IMR-90 (cell line): Measurements from ENCODE around the gene TMEM61. TPM values are rescaled to one million over a fixed set of nuclear protein-coding genes. Genes with fewer than 3 reads are reported as not detected.

Source experiments
- ATAC-seq: fragments of 200-7000 bp; cut with Tn5 transposase; 2 replicates; pipeline ENCODE4 v1.9.1; 2020; ENCODE audit warnings: low read depth, mild to moderate bottlenecking, moderate library complexity
- BruUV-seq: library from RNA; stranded (reverse); fragments of 400-500 nt; replicated peaks from 2 replicates; lab custom pipeline; 2021; lab: Mats Ljungman, UMichigan
- CTCF ChIA-PET: fragments of 300-600 bp; formaldehyde crosslinking; extraction: SDS; loops from one replicate; lab custom pipeline; 2021; ENCODE audit warnings: antibody characterized with exemption; lab: Yijun Ruan, JAX
- POLR2A ChIA-PET: fragments of 300-600 bp; sonication (Branson Sonifier 250); formaldehyde crosslinking; loops from one replicate; lab custom pipeline; 2022; ENCODE audit warnings: antibody characterized with exemption; ENCODE audit not compliant: unreplicated experiment; lab: Charles Lee
- DNase-seq: peaks from one replicate; pipeline ENCODE4 v3.0.0; 2013
- H2AFZ ChIP-seq: replicated peaks from 2 replicates; pipeline ENCODE3; 2013; ENCODE audit warnings: low read length, mild to moderate bottlenecking; ENCODE audit not compliant: poor library complexity
- H2AK5ac ChIP-seq: 2 replicates; pipeline ENCODE4 v1.6.1; 2013; ENCODE audit warnings: low read depth, low read length, inconsistent platforms
- H2AK9ac ChIP-seq: replicated peaks from 2 replicates; pipeline ENCODE3; 2013; ENCODE audit warnings: mild to moderate bottlenecking, low read depth, low read length, moderate library complexity; ENCODE audit not compliant: poor library complexity
- H2BK120ac ChIP-seq: 2 replicates; pipeline ENCODE4 v1.6.1; 2013; ENCODE audit warnings: low read depth, low read length, inconsistent platforms
- H2BK15ac ChIP-seq: 3 replicates; pipeline ENCODE4 v1.6.1; 2013; ENCODE audit warnings: low read depth, low read length, inconsistent platforms
- H2BK20ac ChIP-seq: 2 replicates; pipeline ENCODE4 v1.6.1; 2013; ENCODE audit warnings: low read depth, mild to moderate bottlenecking, inconsistent platforms, low read length, moderate library complexity
- H2BK5ac ChIP-seq: 2 replicates; pipeline ENCODE4 v1.6.1; 2013; ENCODE audit warnings: mild to moderate bottlenecking, low read depth, low read length, inconsistent platforms; ENCODE audit not compliant: poor library complexity, severe bottlenecking
- H3K14ac ChIP-seq: replicated peaks from 2 replicates; pipeline ENCODE4 v1.6.1; 2013; ENCODE audit warnings: low read depth, low read length, inconsistent platforms
- H3K18ac ChIP-seq: 2 replicates; pipeline ENCODE4 v1.6.1; 2013; ENCODE audit warnings: low read depth, low read length, control low read depth
- H3K23ac ChIP-seq: 2 replicates; pipeline ENCODE4 v1.6.1; 2013; ENCODE audit warnings: low read depth, low read length, inconsistent platforms
- H3K27ac ChIP-seq: 2 replicates; pipeline ENCODE4 v1.5.1; 2013; ENCODE audit warnings: mild to moderate bottlenecking, control low read depth, low read length; ENCODE audit not compliant: insufficient read depth
- H3K27me3 ChIP-seq: 2 replicates; pipeline ENCODE4 v1.6.1; 2013; ENCODE audit warnings: low read length; ENCODE audit not compliant: control insufficient read depth, insufficient read depth
- H3K36me3 ChIP-seq: 2 replicates; pipeline ENCODE4 v1.6.1; 2013; ENCODE audit warnings: low read length, mixed read lengths; ENCODE audit not compliant: control insufficient read depth, insufficient read depth
- H3K4ac ChIP-seq: 2 replicates; pipeline ENCODE4 v1.6.1; 2013; ENCODE audit warnings: low read depth, low read length, inconsistent platforms
- H3K4me1 ChIP-seq: 2 replicates; pipeline ENCODE4 v1.6.1; 2013; ENCODE audit warnings: low read length, mixed read lengths; ENCODE audit not compliant: control insufficient read depth, insufficient read depth
- H3K4me2 ChIP-seq: 2 replicates; pipeline ENCODE4 v1.6.1; 2013; ENCODE audit warnings: low read depth, mild to moderate bottlenecking, control low read depth, low read length, moderate library complexity
- H3K4me3 ChIP-seq: 2 replicates; pipeline ENCODE4 v1.5.1; 2013; ENCODE audit warnings: low read depth, mild to moderate bottlenecking, control low read depth, low read length, moderate library complexity; ENCODE audit not compliant: insufficient read depth
- H3K56ac ChIP-seq: 2 replicates; pipeline ENCODE4 v1.6.1; 2013; ENCODE audit warnings: low read length, inconsistent platforms; ENCODE audit not compliant: insufficient read depth; ENCODE audit errors: extremely low read depth
- H3K79me1 ChIP-seq, 2 experiments: 2 replicates each; pipeline ENCODE4 v1.6.1; 2013; ENCODE audit warnings: low read length in 2 of 2, inconsistent platforms in 1 of 2, low read depth in 1 of 2
- H3K9ac ChIP-seq: 2 replicates; pipeline ENCODE4 v1.6.1; 2013; ENCODE audit warnings: low read depth, low read length, control low read depth
- H3K9me1 ChIP-seq: 2 replicates; pipeline ENCODE4 v1.6.1; 2013; ENCODE audit warnings: low read length, inconsistent platforms; ENCODE audit not compliant: insufficient read depth
- H3K9me3 ChIP-seq: 2 replicates; pipeline ENCODE4 v1.6.1; 2013; ENCODE audit warnings: low read length; ENCODE audit not compliant: control insufficient read depth, insufficient read depth
- H4K20me1 ChIP-seq: 2 replicates; pipeline ENCODE4 v1.6.1; 2013; ENCODE audit warnings: low read length, inconsistent platforms; ENCODE audit not compliant: insufficient read depth
- H4K5ac ChIP-seq: 2 replicates; pipeline ENCODE4 v1.6.1; 2013; ENCODE audit warnings: mild to moderate bottlenecking, low read depth, low read length, control low read depth
- H4K8ac ChIP-seq, 2 experiments: 2 replicates each; pipeline ENCODE4 v1.6.1; 2013; ENCODE audit warnings: low read depth in 2 of 2, low read length in 2 of 2, control low read depth in 1 of 2, inconsistent platforms in 1 of 2
- H4K91ac ChIP-seq: 2 replicates; pipeline ENCODE4 v1.6.1; 2013; ENCODE audit warnings: low read depth, low read length, inconsistent platforms; ENCODE audit not compliant: insufficient read depth
- BHLHE40 ChIP-seq: fragments of 150-350 bp; IDR thresholded peaks from 2 replicates; pipeline ENCODE4 v1.6.1; 2016; ENCODE audit warnings: mild to moderate bottlenecking, low read depth, low read length
- CEBPB ChIP-seq: IDR thresholded peaks from 2 replicates; pipeline ENCODE4 v1.6.1; 2012; ENCODE audit warnings: low read depth, low read length, improper control_type of control experiment
- CHD1 ChIP-seq: IDR thresholded peaks from 2 replicates; pipeline ENCODE4 v1.6.1; 2012; ENCODE audit warnings: low read depth, low read length, improper control_type of control experiment
- FOS ChIP-seq: fragments of 150-350 bp; IDR thresholded peaks from 2 replicates; pipeline ENCODE4 v1.6.1; 2016; ENCODE audit warnings: low read depth, low read length
- MAFK ChIP-seq: IDR thresholded peaks from 2 replicates; pipeline ENCODE4 v1.6.1; 2012; ENCODE audit warnings: low read depth, low read length, improper control_type of control experiment
- NFE2L2 ChIP-seq: fragments of 150-350 bp; IDR thresholded peaks from 2 replicates; pipeline ENCODE4 v1.6.1; 2016; ENCODE audit warnings: low read depth, mild to moderate bottlenecking, low read length
- POLR2A ChIP-seq: IDR thresholded peaks from 2 replicates; pipeline ENCODE4 v1.6.1; 2012; ENCODE audit warnings: mild to moderate bottlenecking, low read depth, low read length
- RAD21 ChIP-seq: IDR thresholded peaks from 2 replicates; pipeline ENCODE4 v1.6.1; 2012; ENCODE audit warnings: low read length, improper control_type of control experiment
- RCOR1 ChIP-seq: IDR thresholded peaks from 2 replicates; pipeline ENCODE4 v1.6.1; 2012; ENCODE audit warnings: mild to moderate bottlenecking, low read length, improper control_type of control experiment; ENCODE audit not compliant: insufficient replicate concordance
- SMC3 ChIP-seq: fragments of 150-350 bp; IDR thresholded peaks from 2 replicates; pipeline ENCODE4 v1.6.1; 2016; ENCODE audit warnings: low read depth, mild to moderate bottlenecking, antibody characterized with exemption, low read length, moderate library complexity
- USF2 ChIP-seq: fragments of 150-350 bp; IDR thresholded peaks from 2 replicates; pipeline ENCODE4 v1.6.1; 2017; ENCODE audit warnings: mild to moderate bottlenecking, antibody characterized with exemption, low read length, low read depth
- WGBS, 2 experiments: methylation state at CpG; one replicate each; pipeline versions ENCODE4 v1.1.5 to v1.1.7; 2013; ENCODE audit warnings: missing lambda C conversion rate in 2 of 2; ENCODE audit not compliant: insufficient read length in 1 of 2; ENCODE audit errors: extremely low coverage in 2 of 2; 5-methylcytosine and 5-hydroxymethylcytosine counted together
- dilution Hi-C: fragments of 300-500 bp; cut with HindIII; formaldehyde crosslinking; loops from one replicate; pipeline ENCODE4 v1.14.3; 2018; ENCODE audit warnings: low sequenced_read_pairs; ENCODE audit not compliant: unreplicated experiment
- in situ Hi-C: fragments of 300-500 bp; cut with MboI; formaldehyde crosslinking; loops from 3 replicates; pipeline ENCODE4 v1.14.3; 2019; ENCODE audit warnings: low sequenced_read_pairs, inconsistent platforms, mixed read lengths
- intact Hi-C: fragments of 100-400 bp; cut with micrococcal nuclease; formaldehyde crosslinking; loops from 2 replicates; pipeline ENCODE4 v1.10.0; 2022
- polyA plus RNA-seq, 3 experiments: library from polyadenylated mRNA; depleted of rRNA; stranded (reverse); fragments of >200 nt; gene quantifications; 2 replicates each; pipeline ENCODE4 v1.2.3, GENCODE V29; 2012; ENCODE audit warnings: low replicate concordance in 1 of 3
- total RNA-seq: library from RNA; depleted of rRNA; stranded (reverse); fragments of >200 nt; gene quantifications from 2 replicates; pipeline ENCODE4 v1.2.3, GENCODE V29; 2012
- TF ChIP-seq, protein P1 (sequence below): conservative IDR thresholded peaks from 2 replicates; pipeline ENCODE4 v1.5.1; 2012; ENCODE audit warnings: mild to moderate bottlenecking, low read depth, low read length, improper control_type of control experiment

Gene TMEM61
- total and polyA plus RNA-seq, 2 of the 4 experiments (the other 2 are of a cell fraction): not detected

DNA sequence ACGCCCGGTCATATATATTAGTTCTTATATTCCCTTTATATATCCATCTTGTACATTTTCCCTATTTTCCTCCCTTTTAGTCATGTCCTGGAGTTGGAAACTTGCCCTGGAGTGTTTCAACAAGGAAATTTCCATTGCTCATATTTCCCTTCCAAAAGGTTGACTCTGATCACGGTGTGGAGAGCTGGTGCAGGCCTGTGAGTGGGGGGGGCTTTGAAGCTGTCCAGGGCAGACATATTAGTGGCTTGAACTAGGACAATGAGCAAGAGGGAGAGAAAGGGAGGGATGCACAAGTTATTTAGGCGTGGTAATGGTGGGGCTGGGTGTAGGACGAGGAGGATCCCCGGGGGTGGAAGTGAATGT lies 30.4 kb upstream of the TMEM61 start:
- ChIA-PET POLR2A (no interaction called here), CTCF (interaction anchor here (0.6 to 5.0 kb wide), 13 partner anchors 15 to 190 kb away, joined by 3 to 35 read pairs (median 6); partner anchors contain the start of gene DHCR24)
- no peaks in the 10 kb centered on the region for H3K79me1 ChIP-seq
- H2BK20ac ChIP-seq: peak overlapping the region; percentile 2
- peak overlapping the region; percentile 48 for H2AK9ac ChIP-seq
- peak overlapping the region; percentile 59 to 95; a peak in 3 of 4 replicates for H4K8ac ChIP-seq
- H4K5ac ChIP-seq: peak overlapping the region; percentile 74
- no peaks in the 10 kb centered on the region; the same call in 1 of the 2 replicates for H3K9me3 ChIP-seq
- no TSS peak for BruUV-seq
- H3K9me1 ChIP-seq: 0 out of 2 replicates have a peak, but pooled peaks cover 5% of the 10 kb centered on the region
- H2BK5ac ChIP-seq: no peak overlapping the region
- in situ Hi-C loops (loop anchor here (5.0 kb wide), 1 partner anchor 47 kb away; the partner anchor contains the start of gene BSND), intact Hi-C loops (loop anchor here (1.0 kb wide), 2 partner anchors 46 to 72 kb away; no protein-coding TSS in a partner anchor), dilution Hi-C loops (no loop called here)
- TF ChIP-seq MAFK (no peak), CEBPB (no peak), RAD21 (no peak), CHD1 (no peak), USF2 (no peak), NFE2L2 (no peak), SMC3 (no peak), POLR2A (no peak), RCOR1 (no peak), BHLHE40 (no peak), FOS (no peak)
- TF ChIP-seq, protein P1, sequence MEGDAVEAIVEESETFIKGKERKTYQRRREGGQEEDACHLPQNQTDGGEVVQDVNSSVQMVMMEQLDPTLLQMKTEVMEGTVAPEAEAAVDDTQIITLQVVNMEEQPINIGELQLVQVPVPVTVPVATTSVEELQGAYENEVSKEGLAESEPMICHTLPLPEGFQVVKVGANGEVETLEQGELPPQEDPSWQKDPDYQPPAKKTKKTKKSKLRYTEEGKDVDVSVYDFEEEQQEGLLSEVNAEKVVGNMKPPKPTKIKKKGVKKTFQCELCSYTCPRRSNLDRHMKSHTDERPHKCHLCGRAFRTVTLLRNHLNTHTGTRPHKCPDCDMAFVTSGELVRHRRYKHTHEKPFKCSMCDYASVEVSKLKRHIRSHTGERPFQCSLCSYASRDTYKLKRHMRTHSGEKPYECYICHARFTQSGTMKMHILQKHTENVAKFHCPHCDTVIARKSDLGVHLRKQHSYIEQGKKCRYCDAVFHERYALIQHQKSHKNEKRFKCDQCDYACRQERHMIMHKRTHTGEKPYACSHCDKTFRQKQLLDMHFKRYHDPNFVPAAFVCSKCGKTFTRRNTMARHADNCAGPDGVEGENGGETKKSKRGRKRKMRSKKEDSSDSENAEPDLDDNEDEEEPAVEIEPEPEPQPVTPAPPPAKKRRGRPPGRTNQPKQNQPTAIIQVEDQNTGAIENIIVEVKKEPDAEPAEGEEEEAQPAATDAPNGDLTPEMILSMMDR: no peak
- H3K36me3 ChIP-seq: no peaks in the 10 kb centered on the region
- H4K91ac ChIP-seq: no peak overlapping the region
- no peak overlapping the region for H3K56ac ChIP-seq
- no peak overlapping the region for H3K9ac ChIP-seq
- H3K27me3 ChIP-seq: no peaks in the 10 kb centered on the region; the same call in 1 of the 2 replicates
- no peak overlapping the region for H3K27ac ChIP-seq
- peaks cover 8% of the 10 kb centered on the region for H3K4me1 ChIP-seq
- no peak overlapping the region for H2BK15ac ChIP-seq
- peak overlapping the region; percentile 97 for H2AFZ ChIP-seq
- no peak overlapping the region for H3K18ac ChIP-seq
- peak overlapping the region; percentile 80; the same call in 1 of the 2 replicates for H2BK120ac ChIP-seq
- 56% methylated on average over 5 of the region's 6 CpGs; no CpG with 5 or more reads in 1 of the 2 experiments for WGBS, 2 experiments
- peak overlapping the region; percentile 70 for H3K4ac ChIP-seq
- H3K4me3 ChIP-seq: no peak overlapping the region
- H3K14ac ChIP-seq: peak overlapping the region; percentile 74
- peak; percentile 7 for ATAC-seq
- H2AK5ac ChIP-seq: no peak overlapping the region
- DNase-seq: peak; percentile 67
- no peak overlapping the region for H3K23ac ChIP-seq
- H4K20me1 ChIP-seq: no peaks in the 10 kb centered on the region; the same call in 1 of the 2 replicates
- no peak overlapping the region for H3K4me2 ChIP-seq
